Bronchial epithelial cell (primary cell): ENCODE data around the gene SIGLEC6. TPM values are rescaled to one million over a fixed set of nuclear protein-coding genes. Genes with fewer than 3 reads are reported as not detected.

Source experiments
- DNase-seq: peaks from one replicate; pipeline ENCODE4 v3.0.0-alpha.2; 2010; ENCODE audit warnings: low read depth
- FAIRE-seq: peaks from 2 replicates; lab custom pipeline; 2011; peaks lifted over from hg19 to GRCh38; lab: Jason Lieb, UNC
- H3K27me3 ChIP-seq: 2 replicates; pipeline ENCODE4 v1.5.1; 2011; ENCODE audit warnings: low read length; ENCODE audit not compliant: control insufficient read depth, insufficient read depth
- H3K36me3 ChIP-seq: 2 replicates; pipeline ENCODE4 v1.5.1; 2011; ENCODE audit warnings: low read length; ENCODE audit not compliant: control insufficient read depth, insufficient read depth
- H3K4me3 ChIP-seq: 2 replicates; pipeline ENCODE4 v1.5.1; 2011; ENCODE audit warnings: mild to moderate bottlenecking, low read depth, low read length, control low read depth
- total RNA-seq: library from RNA; depleted of rRNA; stranded (reverse); fragments of >200 nt; gene quantifications from 2 replicates; pipeline ENCODE4 v1.2.1, GENCODE V29; 2014
- TF ChIP-seq, protein P1 (sequence below): IDR thresholded peaks from 2 replicates; pipeline ENCODE4 v1.5.1; 2011; ENCODE audit warnings: mild to moderate bottlenecking, moderate library complexity, low read length, control low read depth, inconsistent platforms; ENCODE audit not compliant: insufficient read depth, severe bottlenecking

Gene SIGLEC6
- total RNA-seq, 1 donor from 2014 or later = not detected

DNA sequence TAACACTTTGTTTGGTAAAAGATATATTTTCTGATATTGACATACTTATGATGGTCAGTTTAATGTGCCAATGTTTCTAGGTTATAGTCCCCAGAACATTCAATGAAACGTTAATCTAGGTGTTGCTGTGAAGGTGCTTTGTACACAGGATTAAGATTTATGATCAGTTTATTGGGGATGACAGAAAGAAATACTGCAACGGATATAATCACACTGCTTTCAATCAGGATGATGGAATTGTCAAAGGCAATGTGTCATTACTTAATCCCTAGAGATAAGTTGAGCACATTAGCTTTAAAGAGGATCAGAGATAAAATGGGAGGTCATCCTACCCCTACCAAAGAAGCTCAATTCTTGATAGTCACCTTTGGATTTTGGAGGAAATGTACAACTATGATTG is 17.5 kb downstream of the SIGLEC6 start:
- no peak for FAIRE-seq
- Histone ChIP-seq H3K27me3 (no peaks in the 10 kb centered on the region), H3K4me3 (no peak overlapping the region)

GRCh38 chr19:51511353-51511752 is 20.1 kb downstream of the SIGLEC6 start:
- no peaks in the 10 kb centered on the region for H3K27me3 ChIP-seq
- H3K4me3 ChIP-seq = no peak overlapping the region
- DNase-seq (no peak), FAIRE-seq (no peak)
- no peaks in the 10 kb centered on the region for H3K36me3 ChIP-seq
- TF ChIP-seq, protein P1, sequence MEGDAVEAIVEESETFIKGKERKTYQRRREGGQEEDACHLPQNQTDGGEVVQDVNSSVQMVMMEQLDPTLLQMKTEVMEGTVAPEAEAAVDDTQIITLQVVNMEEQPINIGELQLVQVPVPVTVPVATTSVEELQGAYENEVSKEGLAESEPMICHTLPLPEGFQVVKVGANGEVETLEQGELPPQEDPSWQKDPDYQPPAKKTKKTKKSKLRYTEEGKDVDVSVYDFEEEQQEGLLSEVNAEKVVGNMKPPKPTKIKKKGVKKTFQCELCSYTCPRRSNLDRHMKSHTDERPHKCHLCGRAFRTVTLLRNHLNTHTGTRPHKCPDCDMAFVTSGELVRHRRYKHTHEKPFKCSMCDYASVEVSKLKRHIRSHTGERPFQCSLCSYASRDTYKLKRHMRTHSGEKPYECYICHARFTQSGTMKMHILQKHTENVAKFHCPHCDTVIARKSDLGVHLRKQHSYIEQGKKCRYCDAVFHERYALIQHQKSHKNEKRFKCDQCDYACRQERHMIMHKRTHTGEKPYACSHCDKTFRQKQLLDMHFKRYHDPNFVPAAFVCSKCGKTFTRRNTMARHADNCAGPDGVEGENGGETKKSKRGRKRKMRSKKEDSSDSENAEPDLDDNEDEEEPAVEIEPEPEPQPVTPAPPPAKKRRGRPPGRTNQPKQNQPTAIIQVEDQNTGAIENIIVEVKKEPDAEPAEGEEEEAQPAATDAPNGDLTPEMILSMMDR = no peak

More for the DNA sequence above, 17.5 kb downstream of the SIGLEC6 start:
- no peaks in the 10 kb centered on the region for H3K36me3 ChIP-seq
- TF ChIP-seq, protein P1 = no peak
- DNase-seq = no peak

GRCh38 chr19:51509823-51510660 is 21.4 kb downstream of the SIGLEC6 start:
- Histone ChIP-seq H3K27me3 (no peaks in the 10 kb centered on the region), H3K4me3 (no peak overlapping the region), H3K36me3 (no peaks in the 10 kb centered on the region)
- no peak for FAIRE-seq
- no peak for DNase-seq
- TF ChIP-seq, protein P1 = no peak

DNA sequence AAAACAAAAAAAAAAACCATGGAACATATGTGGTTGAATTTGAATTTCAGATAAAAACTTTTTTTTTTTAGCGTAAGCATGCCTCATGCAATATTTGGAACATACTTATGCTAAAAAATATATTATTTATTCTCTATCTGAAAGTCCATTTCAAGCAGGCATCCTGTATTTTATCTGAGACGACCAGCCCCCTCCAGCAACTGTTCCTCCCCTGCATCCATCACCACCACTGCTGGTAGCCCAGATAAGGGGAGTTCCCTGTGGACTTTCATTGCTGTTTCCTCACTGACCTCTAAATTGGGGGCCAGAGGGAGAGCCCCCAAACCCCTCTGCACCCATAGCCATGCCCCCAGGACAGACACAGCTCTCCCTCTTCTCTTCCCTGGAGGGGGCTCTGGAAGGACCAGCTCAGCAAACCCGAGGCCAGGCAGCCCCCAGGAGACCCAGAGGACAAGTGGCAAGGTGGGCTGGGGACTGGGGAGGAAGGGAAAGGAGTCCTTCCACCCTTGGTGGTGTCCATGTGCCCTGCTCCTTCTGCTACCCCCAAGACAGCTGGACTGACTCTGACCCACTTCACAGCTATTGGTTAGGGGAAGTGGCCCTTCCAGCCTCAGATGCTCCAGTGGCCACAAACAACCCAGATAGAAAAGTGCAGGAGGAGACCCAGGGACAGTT is 23.3 kb downstream of the SIGLEC6 start:
- TF ChIP-seq, protein P1 = no peak
- DNase-seq = no peak
- no peaks in the 10 kb centered on the region for H3K27me3 ChIP-seq
- FAIRE-seq = no peak
- H3K4me3 ChIP-seq = no peak overlapping the region
- no peaks in the 10 kb centered on the region for H3K36me3 ChIP-seq

GRCh38 chr19:51507640-51508058 is 23.8 kb downstream of the SIGLEC6 start:
- DNase-seq (no peak), FAIRE-seq (no peak)
- TF ChIP-seq, protein P1 = no peak
- no peaks in the 10 kb centered on the region for H3K36me3 ChIP-seq
- no peaks in the 10 kb centered on the region for H3K27me3 ChIP-seq
- no peak overlapping the region for H3K4me3 ChIP-seq
